ENCODE results near the gene MCHR1.
A peak's percentile ranks its signal among the peaks of the same experiment; 100 is the strongest.
"Not testable (repeated sequence)": the region's sequence is repeated elsewhere in the genome, so short reads cannot be mapped to it uniquely, and the experiment has no call there.

Gene MCHR1

GRCh38 chr22:40694411-40694810 lies 15.1 kb downstream of the MCHR1 start:
- no peak for DNase-seq

GRCh38 chr22:40701274-40701673 lies 22.0 kb downstream of the MCHR1 start:
- no peak for DNase-seq

DNA sequence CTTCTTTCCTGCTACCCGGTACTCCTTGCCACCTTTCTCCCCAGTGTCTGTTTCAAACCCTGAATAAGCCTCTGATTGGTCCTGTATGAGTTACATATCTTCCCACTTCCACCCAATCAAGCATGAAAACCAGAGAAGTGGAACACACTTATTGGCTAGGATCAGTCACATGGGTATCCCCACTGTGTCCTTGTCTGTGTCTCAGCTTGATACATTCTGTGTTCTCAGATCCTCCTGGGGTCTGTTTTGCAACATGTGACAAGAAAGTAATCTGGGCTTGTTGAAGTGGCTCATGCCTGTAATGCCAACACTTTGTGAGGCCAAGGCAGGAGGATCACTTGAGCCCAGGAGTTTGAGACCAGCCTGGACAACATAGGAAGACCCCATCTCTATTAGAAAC lies 23.9 kb downstream of the MCHR1 start:
- DNase-seq: no peak

DNA sequence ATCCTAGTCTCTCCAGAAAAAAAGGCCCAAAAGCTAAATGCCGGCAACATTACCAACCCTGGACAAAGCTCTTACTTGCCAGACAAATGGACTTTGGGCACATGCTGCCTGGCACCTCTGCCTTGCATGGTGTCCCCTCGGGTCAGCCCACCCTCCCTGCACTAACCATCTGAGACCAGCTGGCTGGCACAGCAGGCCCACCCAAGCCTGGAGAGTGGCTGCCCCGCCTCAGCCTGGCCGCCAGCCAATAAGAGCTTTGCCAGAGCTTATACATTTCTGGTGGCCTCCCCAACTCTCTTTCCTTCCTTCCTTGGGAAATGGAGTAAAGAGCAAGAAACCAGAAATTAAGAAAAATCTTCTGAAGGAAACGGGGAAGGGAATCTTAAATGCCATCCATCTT lies 24.5 kb downstream of the MCHR1 start:
- DNase-seq: no peak

DNA sequence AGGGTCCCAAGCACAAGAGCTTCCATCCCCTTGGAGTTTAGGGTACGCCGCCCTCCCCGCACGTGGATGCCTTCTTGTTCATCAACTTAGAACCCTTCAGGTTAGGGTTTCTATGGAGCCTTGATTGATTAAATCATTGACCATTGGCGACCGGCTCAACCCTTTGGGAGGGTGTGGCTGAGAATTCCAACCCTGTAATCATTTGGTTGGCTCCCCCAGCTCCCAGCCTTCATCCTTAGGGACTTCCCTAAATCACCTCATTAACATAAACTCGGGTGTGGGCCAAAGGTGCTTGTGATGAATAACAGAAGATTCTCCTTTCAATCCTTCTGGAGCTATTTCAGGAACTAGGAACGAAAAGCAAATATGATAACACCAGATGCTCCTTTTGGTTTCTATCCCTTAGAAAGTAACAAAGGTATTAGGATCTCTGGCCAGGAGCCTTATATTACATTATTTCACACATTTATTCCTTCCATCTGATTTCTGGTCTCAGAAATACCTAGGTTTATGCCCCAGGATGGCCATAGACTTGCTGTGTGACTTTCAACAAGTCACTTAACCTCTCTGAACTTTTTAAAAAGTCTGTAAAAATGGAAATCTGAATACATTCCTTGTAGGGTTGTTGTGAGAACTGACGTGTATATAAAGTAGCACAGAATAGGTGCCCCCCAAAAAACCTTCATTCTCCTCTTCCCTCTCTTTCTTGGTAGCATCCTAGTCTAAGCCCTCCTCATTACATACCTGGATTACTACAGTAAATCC lies 26.8 kb downstream of the MCHR1 start:
- DNase-seq: no peak

- DNase-seq: no peak
These were observed 27.9 kb downstream of the MCHR1 start for GRCh38 chr22:40707154-40707553.

GRCh38 chr22:40708177-40708576 lies 28.9 kb downstream of the MCHR1 start:
- no peak for DNase-seq

DNA sequence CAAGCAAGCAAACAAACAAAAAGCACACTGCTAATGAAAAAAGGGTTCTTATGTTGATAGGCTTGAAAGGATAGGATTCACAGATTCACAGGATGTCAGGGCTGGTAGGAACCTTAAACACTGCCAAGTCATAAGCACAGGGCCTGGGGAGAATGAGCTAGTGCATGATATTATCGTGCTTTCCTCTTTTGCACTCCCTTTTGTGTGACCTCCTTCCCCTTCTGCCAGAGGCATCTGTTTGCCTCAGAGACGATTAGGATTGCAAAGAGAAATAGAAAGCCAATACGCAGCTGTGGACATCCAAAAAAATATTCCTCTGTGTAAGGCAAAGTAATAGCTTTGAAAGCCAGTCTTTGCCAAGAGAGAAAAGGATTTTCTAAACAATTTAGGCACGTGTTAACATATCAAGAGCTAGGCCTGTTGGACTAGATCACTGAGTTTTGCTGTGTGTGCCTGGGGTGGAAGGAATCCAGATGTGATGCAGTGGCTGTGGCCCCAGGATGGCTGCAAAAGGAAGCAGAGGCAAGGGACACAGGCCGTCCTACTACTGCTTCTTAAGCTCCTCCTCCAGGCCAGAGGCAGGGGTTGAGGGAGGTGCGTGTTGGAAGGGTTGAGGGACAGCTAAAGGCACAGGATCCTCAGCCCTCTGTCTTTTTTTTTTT lies 30.6 kb downstream of the MCHR1 start:
- no peak for DNase-seq

GRCh38 chr22:40712311-40712710 lies 33.0 kb downstream of the MCHR1 start:
- DNase-seq: no peak

- DNase-seq: peak; percentile 57
These were observed 35.4 kb downstream of the MCHR1 start for GRCh38 chr22:40714499-40715337.

GRCh38 chr22:40716116-40716515 lies 36.8 kb downstream of the MCHR1 start:
- no peak for DNase-seq

DNA sequence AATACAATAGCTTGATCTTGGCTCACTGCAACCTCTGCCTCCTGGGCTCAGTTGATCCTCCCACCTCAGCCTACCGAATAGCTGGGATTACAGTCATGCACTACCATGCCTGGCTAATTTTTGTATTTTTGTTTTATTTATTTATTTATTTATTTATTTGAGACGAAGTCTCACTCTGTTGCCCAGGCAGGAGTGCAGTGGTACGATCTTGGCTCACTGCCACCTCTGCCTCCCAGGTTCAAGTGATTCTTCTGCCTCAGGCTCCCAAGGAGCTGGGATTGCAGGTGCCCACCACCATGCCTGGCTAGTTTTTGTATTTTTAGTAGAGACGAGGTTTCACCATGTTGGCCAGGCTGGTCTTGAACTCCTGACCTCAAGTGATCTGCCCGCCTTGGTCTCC lies 38.4 kb downstream of the MCHR1 start:
- not testable (repeated sequence) for DNase-seq

DNA sequence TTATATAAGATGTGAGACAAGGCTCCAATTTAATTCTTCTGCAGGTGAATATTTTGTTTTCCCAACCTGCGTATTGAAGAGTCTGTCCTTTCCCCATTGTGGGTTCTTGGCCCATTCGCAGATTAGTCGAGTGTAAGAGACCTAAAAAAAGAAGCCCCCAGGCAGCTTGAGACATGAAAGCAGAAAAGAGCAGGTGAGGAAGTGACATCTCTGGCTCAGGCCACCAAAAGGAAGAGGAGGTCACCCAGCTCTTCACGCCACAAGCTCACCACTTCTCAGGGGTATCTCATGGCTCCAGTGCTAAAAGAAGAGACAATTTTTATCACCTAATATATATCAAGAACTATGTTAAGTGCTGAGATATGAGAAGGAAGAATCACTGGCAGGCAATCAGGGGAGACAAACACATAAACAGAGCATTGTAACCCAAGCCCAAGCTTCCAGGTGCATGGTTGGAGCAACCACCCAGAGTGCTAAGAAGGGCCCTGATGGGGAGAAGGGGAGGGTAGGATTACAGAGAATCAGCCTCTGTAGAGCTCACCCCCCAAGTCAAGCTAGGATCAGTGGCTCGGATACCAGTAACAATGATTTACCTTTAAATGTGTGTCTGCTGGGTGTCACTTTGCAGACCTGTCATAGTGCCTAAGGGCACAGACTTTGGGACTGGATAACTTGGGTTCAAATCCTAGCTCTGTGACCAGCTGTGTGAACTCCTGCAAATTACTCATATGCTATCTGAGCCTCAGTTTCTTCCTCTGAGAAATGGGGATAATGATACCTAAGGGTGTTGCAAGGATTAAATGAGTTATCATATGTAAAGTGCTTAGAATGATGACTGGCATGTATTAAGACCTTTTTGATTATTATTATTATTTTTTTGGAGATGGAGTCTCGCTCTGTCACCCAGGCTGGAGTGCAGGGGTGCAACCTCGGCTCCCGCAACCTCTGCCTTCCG lies 39.2 kb downstream of the MCHR1 start:
- no peak for DNase-seq

- no peak for DNase-seq
These were observed 40.3 kb downstream of the MCHR1 start for GRCh38 chr22:40719599-40719998.

DNA sequence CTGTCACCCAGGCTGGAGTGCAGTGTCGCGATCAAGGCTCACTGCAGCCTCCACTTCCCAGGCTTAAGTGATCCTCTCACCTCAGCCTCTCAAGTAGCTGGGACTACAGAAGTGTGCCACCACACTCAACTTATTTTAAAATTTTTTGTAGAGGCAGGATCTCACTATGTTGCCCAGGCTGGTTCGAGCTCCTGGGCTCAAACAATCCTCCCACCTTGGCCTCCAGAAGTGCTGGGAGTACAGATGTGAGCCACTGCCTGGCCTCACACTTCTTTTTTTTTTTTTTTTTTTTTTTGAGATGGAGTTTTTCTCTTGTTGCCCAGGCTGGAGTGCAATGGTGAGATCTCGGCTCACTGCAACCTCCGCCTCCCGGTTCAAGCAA lies 40.9 kb downstream of the MCHR1 start:
- not testable (repeated sequence) for DNase-seq

DNA sequence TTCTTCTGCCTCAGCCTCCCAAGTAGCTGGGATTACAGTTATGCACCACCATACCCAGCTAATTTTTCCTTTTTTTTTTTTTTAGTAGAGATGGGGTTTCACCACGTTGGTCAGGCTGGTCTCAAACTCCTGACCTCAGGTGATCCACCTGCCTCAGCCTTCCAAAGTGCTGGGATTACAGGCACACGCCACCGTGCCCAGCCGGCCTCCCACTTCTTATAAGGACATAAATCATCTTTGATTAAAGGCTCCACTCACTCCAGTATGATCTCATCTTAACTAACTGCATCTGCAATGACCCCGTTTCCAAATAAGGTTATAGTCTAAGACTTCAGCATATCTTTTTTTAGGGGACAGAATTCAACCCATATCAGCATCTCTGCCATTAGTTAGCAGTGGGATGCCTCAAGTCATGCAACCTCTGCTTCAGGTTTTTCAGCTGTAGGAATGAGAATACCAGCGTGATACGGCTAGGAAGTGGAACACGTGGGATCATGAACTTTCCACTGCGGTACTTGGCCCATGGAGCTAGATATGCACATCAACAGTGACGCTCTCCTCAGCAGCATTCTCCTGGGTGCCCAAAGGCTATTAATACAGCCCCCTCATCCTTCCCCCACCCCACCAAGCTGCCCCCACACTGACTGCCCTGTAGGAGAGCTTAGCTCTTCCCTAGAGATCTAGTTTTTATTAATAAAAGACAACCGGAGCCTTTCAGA lies 41.4 kb downstream of the MCHR1 start:
- no peak for DNase-seq

DNA sequence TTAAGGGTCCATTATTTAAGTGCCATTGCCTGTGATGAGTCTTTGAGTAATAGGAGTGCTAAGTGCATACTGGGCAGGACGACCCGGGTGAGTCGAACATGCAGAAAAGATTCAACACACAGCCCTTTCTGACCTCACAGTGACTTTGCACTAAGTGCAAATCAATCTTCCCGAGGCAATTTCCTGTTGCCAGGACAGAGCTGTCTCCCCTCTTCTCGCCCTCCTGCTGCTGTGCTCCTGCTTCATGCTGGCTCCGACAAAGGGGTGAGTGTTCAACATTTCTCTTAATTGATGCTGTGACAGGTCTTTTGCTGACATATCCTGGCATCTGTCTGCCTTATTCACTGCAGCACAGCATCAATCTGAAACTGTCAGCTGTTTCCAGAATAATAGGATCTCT lies 42.0 kb downstream of the MCHR1 start:
- peak; percentile 67 for DNase-seq

- DNase-seq: no peak
These were observed 44.2 kb downstream of the MCHR1 start for GRCh38 chr22:40723396-40723933.

DNA sequence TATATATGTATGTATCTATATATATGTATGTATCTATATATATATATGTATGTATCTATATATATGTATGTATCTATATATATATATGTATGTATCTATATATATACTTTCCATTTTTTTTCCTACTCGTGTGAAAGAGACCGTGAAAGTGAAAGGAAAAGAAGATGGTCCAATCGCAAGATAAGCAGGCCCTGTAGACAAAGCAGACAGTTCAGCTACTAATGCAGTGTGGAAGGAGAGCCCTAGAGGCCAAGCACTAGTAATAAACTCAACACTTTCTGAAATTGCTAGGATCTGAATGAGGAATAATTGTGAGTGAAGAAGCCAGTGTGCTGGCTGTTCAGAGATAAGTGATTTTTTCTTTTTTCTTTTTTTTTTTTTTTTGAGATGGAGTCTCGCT lies 47.2 kb downstream of the MCHR1 start:
- no peak for DNase-seq

DNA sequence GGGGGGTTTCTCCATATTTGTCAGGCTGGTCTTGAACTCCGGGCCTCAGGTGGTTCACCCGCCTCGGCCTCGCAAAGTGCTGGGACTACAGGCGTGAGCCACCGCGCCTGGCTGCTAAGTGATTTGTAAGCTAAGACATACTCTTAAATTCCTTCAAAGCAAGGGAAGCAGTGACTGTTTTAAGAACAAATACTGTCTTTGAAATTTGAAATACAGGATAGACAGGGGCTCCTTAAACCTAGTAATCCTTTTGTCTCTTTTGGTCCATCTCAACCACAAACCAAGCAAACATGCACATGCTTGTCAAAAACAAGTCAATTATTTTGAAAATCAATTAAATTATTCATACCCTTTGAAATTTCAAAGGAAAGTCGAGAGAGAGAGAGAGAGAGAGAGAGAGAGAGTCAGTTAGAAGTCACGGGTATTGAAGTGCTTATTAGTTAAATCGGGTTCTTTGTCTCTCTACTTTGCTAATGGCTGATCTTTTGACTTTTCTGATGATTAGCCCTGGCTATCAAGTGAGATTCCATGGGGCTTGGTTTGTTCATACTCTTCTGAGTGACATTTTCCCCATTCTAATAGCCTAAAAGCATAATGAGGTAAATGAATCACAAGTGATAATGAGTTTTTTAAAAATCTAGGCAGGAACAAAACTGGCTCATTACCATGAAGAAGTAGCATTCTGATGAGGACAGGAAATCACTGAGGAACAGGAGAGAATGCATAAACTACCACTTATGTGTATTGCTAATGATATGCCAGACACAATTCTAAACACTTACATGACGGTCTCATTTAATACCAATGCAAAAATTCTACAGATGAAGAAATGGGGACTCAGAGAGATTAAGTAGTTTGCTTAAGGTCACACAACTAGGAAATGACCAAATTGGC lies 48.0 kb downstream of the MCHR1 start:
- no peak for DNase-seq
